SU-DHL-6 (cell line): ENCODE measurements around the gene LSS.

Source experiments
- CTCF ChIP-seq: fragments of 200-600 bp; sonication (generic); IDR thresholded peaks from one replicate; pipeline ENCODE4 v1.5.1; 2017; ENCODE audit warnings: antibody characterized with exemption, mild to moderate bottlenecking, low read length, moderate library complexity; ENCODE audit not compliant: insufficient read depth, poor library complexity, severe bottlenecking
- EZH2phosphoT487 ChIP-seq: fragments of 200-600 bp; sonication (generic), shearing (Covaris generic); conservative IDR thresholded peaks from 2 replicates; pipeline ENCODE4 v1.6.1; 2018; ENCODE audit warnings: mild to moderate bottlenecking, antibody characterized with exemption, low read length, moderate library complexity, mixed read lengths

GRCh38 chr21:46194374-46195334, 33.9 kb downstream of the LSS start:
- no peak for TF ChIP-seq CTCF
- TF ChIP-seq EZH2phosphoT487 = no peak
